ENCODE measurements around the gene DSCAML1.

DSCAML1 gene

DNA sequence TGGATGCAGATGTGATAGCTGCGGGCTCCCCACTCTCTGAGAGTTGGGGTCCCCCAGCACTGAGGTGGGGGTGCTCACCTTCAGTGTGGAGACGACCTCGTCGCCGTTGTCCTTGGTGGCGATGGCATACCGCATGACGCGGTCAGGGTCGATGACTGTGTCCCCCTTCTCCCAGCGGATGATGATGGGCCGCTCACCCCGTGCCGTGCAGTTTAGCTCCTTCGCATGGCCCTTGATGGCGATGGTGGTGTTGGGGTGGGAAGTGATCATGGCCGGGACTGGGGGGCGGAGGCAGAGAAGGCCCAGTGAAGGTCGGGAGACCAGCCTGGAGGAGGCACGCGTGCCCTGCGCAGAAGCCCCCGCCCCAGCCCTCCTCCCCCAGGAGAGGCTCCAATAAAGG lies 315.1 kb downstream of the DSCAML1 start:
- TF ChIP-seq, protein P1, sequence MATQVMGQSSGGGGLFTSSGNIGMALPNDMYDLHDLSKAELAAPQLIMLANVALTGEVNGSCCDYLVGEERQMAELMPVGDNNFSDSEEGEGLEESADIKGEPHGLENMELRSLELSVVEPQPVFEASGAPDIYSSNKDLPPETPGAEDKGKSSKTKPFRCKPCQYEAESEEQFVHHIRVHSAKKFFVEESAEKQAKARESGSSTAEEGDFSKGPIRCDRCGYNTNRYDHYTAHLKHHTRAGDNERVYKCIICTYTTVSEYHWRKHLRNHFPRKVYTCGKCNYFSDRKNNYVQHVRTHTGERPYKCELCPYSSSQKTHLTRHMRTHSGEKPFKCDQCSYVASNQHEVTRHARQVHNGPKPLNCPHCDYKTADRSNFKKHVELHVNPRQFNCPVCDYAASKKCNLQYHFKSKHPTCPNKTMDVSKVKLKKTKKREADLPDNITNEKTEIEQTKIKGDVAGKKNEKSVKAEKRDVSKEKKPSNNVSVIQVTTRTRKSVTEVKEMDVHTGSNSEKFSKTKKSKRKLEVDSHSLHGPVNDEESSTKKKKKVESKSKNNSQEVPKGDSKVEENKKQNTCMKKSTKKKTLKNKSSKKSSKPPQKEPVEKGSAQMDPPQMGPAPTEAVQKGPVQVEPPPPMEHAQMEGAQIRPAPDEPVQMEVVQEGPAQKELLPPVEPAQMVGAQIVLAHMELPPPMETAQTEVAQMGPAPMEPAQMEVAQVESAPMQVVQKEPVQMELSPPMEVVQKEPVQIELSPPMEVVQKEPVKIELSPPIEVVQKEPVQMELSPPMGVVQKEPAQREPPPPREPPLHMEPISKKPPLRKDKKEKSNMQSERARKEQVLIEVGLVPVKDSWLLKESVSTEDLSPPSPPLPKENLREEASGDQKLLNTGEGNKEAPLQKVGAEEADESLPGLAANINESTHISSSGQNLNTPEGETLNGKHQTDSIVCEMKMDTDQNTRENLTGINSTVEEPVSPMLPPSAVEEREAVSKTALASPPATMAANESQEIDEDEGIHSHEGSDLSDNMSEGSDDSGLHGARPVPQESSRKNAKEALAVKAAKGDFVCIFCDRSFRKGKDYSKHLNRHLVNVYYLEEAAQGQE (IDR thresholded peaks at IDR 0.05; ENCODE audit: insufficient read depth in 1 of 2, low read depth in 2 of 2, low read length in 2 of 2), result no peak
- TF ChIP-seq POLR2AphosphoS5 (IDR thresholded peaks at IDR 0.05; ENCODE audit: low read depth, low read length) (no peak), FOXP2 (optimal IDR thresholded peaks at IDR 0.05; ENCODE audit: borderline replicate concordance, extremely low read depth, extremely low read length, insufficient read depth) (no peak), SIN3A (IDR thresholded peaks at IDR 0.05; ENCODE audit: borderline replicate concordance, insufficient read depth, low read length) (no peak), TAF1 (IDR thresholded peaks at IDR 0.05; ENCODE audit: borderline replicate concordance, insufficient read depth, low read length) (no peak)

DNA sequence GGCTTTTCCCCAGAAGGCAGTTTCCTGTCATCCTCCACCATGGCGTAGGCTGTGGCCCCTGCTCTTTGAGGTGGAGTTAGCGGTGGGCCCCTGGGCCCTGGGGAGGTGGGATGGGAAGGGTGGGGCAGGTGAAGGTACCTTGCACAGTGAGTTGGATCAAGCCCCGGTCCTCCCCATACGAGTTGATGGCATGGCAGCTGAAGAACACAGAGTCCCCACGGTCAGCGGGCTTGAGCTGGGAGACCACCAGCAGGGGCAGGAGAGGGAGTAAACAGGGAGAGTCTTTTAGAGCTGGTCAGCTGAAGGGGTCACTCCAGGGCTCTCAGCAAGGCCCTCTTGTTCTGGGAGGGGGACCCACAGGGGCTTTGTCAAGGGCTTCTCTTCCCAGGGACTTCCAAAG lies 316.0 kb downstream of the DSCAML1 start:
- TF ChIP-seq TAF1 (IDR thresholded peaks at IDR 0.05; ENCODE audit: borderline replicate concordance, insufficient read depth, low read length) (no peak), POLR2AphosphoS5 (IDR thresholded peaks at IDR 0.05; ENCODE audit: low read depth, low read length) (no peak)
- TF ChIP-seq, protein P1 (IDR thresholded peaks at IDR 0.05; ENCODE audit: insufficient read depth in 1 of 2, low read depth in 2 of 2, low read length in 2 of 2), result no peak

GRCh38 chr11:117480221-117480620 lies 316.8 kb downstream of the DSCAML1 start:
- no peak for TF ChIP-seq SIN3A (IDR thresholded peaks at IDR 0.05; ENCODE audit: borderline replicate concordance, insufficient read depth, low read length)
- TF ChIP-seq TAF1 (IDR thresholded peaks at IDR 0.05; ENCODE audit: borderline replicate concordance, insufficient read depth, low read length), result no peak
- TF ChIP-seq, protein P1 (IDR thresholded peaks at IDR 0.05; ENCODE audit: insufficient read depth in 1 of 2, low read depth in 2 of 2, low read length in 2 of 2), result no peak
- no peak for TF ChIP-seq FOXP2 (optimal IDR thresholded peaks at IDR 0.05; ENCODE audit: borderline replicate concordance, extremely low read depth, extremely low read length, insufficient read depth)

GRCh38 chr11:117479372-117479771 lies 317.6 kb downstream of the DSCAML1 start:
- no peak for TF ChIP-seq POLR2AphosphoS5 (IDR thresholded peaks at IDR 0.05; ENCODE audit: low read depth, low read length)
- TF ChIP-seq, protein P1 (IDR thresholded peaks at IDR 0.05; ENCODE audit: insufficient read depth in 1 of 2, low read depth in 2 of 2, low read length in 2 of 2), result no peak
- TF ChIP-seq FOXP2 (optimal IDR thresholded peaks at IDR 0.05; ENCODE audit: borderline replicate concordance, extremely low read depth, extremely low read length, insufficient read depth), result no peak
- TF ChIP-seq SIN3A (IDR thresholded peaks at IDR 0.05; ENCODE audit: borderline replicate concordance, insufficient read depth, low read length), result no peak
- TF ChIP-seq TAF1 (IDR thresholded peaks at IDR 0.05; ENCODE audit: borderline replicate concordance, insufficient read depth, low read length), result no peak

DNA sequence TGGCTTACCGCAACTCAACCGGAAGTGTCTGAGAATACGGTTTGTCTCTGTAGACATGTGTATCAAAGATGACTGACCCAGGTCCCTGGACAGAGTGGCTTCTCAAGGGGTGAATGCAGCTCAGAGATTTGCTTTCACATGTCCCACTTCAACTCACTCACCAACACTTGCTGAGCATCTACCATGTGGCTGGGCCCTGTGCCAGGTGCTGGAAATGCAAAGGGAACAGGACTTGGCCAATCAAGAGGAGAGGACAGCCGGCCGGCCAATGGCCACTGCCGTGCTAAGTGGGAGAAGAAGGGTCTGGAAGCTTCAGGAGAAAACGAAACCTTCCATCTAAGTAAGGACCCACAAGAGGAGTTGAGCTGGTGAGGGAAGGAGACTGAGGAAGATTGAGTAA lies 318.1 kb downstream of the DSCAML1 start:
- TF ChIP-seq FOXP2 (optimal IDR thresholded peaks at IDR 0.05; ENCODE audit: borderline replicate concordance, extremely low read depth, extremely low read length, insufficient read depth) (no peak), TAF1 (IDR thresholded peaks at IDR 0.05; ENCODE audit: borderline replicate concordance, insufficient read depth, low read length) (no peak), POLR2AphosphoS5 (IDR thresholded peaks at IDR 0.05; ENCODE audit: low read depth, low read length) (no peak), SIN3A (IDR thresholded peaks at IDR 0.05; ENCODE audit: borderline replicate concordance, insufficient read depth, low read length) (no peak)
- TF ChIP-seq, protein P1 (IDR thresholded peaks at IDR 0.05; ENCODE audit: insufficient read depth in 1 of 2, low read depth in 2 of 2, low read length in 2 of 2), result no peak
